Esophagus (tissue), 2 donors: ENCODE data around the gene FAM120A. TPM values are rescaled to one million over a fixed set of nuclear protein-coding genes. Genes with fewer than 3 reads are reported as not detected.

Experiments
- H3K27ac ChIP-seq, 2 donors: one replicate each; pipeline ENCODE4 v1.5.1; 2013; ENCODE audit warnings: low read depth in 2 of 2, mild to moderate bottlenecking in 2 of 2, inconsistent platforms in 1 of 2, low read length in 1 of 2, moderate library complexity in 1 of 2
- H3K27me3 ChIP-seq, 2 donors: one replicate each; pipeline ENCODE4 v1.6.1; 2013; ENCODE audit warnings: low read length in 2 of 2, control low read depth in 1 of 2, mild to moderate bottlenecking in 1 of 2; ENCODE audit not compliant: insufficient read depth in 2 of 2, control insufficient read depth in 1 of 2
- H3K36me3 ChIP-seq, 2 donors: one replicate each; pipeline ENCODE4 v1.6.1; 2013; ENCODE audit warnings: low read length in 1 of 2; ENCODE audit not compliant: control insufficient read depth in 2 of 2, insufficient read depth in 2 of 2
- H3K4me1 ChIP-seq, 2 donors: one replicate each; pipeline ENCODE4 v1.6.1; 2013; ENCODE audit warnings: low read length in 1 of 2; ENCODE audit not compliant: control insufficient read depth in 2 of 2, insufficient read depth in 2 of 2
- H3K4me3 ChIP-seq, 2 donors: one replicate each; pipeline ENCODE4 v1.5.1; 2013; ENCODE audit warnings: low read length in 2 of 2, mild to moderate bottlenecking in 2 of 2, low read depth in 1 of 2, moderate library complexity in 1 of 2
- H3K9me3 ChIP-seq, 2 donors: one replicate each; pipeline ENCODE4 v1.6.1; 2013; ENCODE audit warnings: mild to moderate bottlenecking in 2 of 2, low read depth in 1 of 2, low read length in 1 of 2, moderate library complexity in 1 of 2; ENCODE audit not compliant: control insufficient read depth in 2 of 2, insufficient read depth in 1 of 2
- WGBS, 2 donors: extraction: QIAGEN DNeasy Blood & Tissue Kit; methylation state at CpG; one replicate each; pipeline ENCODE4 v1.1.7; 2013; 5-methylcytosine and 5-hydroxymethylcytosine counted together
- polyA plus RNA-seq, 2 donors: library from polyadenylated mRNA; stranded (reverse); fragments of 200-250 nt; gene quantifications; one replicate each; pipeline ENCODE4 v1.2.3, GENCODE V29; 2013
- donor health status: healthy with polysubstance abuse.
- donor health status: Bipolar disorder and iron deficiency.

The FAM120A gene
- polyA plus RNA-seq, 2 donors: 31.3 to 32.1 TPM

GRCh38 chr9:93459432-93459847, 8.0 kb downstream of the FAM120A start:
- Histone ChIP-seq H3K27me3 (no peaks in the 10 kb centered on the region), H3K9me3 (no peaks in the 10 kb centered on the region), H3K36me3 (no peaks in the 10 kb centered on the region), H3K4me3 (no peak overlapping the region), H3K4me1 (peaks cover 0 to 2% of the 10 kb centered on the region in 2 donors), H3K27ac (no peak overlapping the region)

- Histone ChIP-seq H3K4me3 (no peak overlapping the region), H3K4me1 (peaks cover 0 to 2% of the 10 kb centered on the region in 2 donors), H3K9me3 (no peaks in the 10 kb centered on the region), H3K27me3 (no peaks in the 10 kb centered on the region), H3K36me3 (no peaks in the 10 kb centered on the region), H3K27ac (no peak overlapping the region)
- 90 to 91% methylated on average over 3 of the region's 3 CpGs for WGBS, 2 donors
Observed at GRCh38 chr9:93460689-93461413, 9.4 kb downstream of the FAM120A start.

GRCh38 chr9:93461414-93461743, 9.9 kb downstream of the FAM120A start:
- WGBS, 2 donors: 92 to 97% methylated on average over 1 of the region's 1 CpG
- H3K27ac ChIP-seq: no peak overlapping the region
- no peaks in the 10 kb centered on the region for H3K9me3 ChIP-seq
- H3K4me1 ChIP-seq: peaks cover 0 to 3% of the 10 kb centered on the region in 2 donors
- no peaks in the 10 kb centered on the region for H3K27me3 ChIP-seq
- H3K36me3 ChIP-seq: no peaks in the 10 kb centered on the region
- no peak overlapping the region for H3K4me3 ChIP-seq

- Histone ChIP-seq H3K27ac (no peak overlapping the region), H3K9me3 (no peaks in the 10 kb centered on the region), H3K27me3 (no peaks in the 10 kb centered on the region), H3K4me3 (no peak overlapping the region), H3K4me1 (peaks cover 0 to 6% of the 10 kb centered on the region in 2 donors), H3K36me3 (no peaks in the 10 kb centered on the region)
- 70 to 77% methylated on average over 2 of the region's 2 CpGs for WGBS, 2 donors
Observed at GRCh38 chr9:93461821-93462220, 10.3 kb downstream of the FAM120A start.

GRCh38 chr9:93463638-93464248, 12.3 kb downstream of the FAM120A start:
- H3K27ac ChIP-seq: no peak overlapping the region
- no peaks in the 10 kb centered on the region for H3K36me3 ChIP-seq
- peaks cover 0 to 4% of the 10 kb centered on the region in 2 donors for H3K4me1 ChIP-seq
- 81 to 83% methylated on average over 4 of the region's 4 CpGs for WGBS, 2 donors
- H3K9me3 ChIP-seq: no peaks in the 10 kb centered on the region
- H3K27me3 ChIP-seq: no peaks in the 10 kb centered on the region
- no peak overlapping the region for H3K4me3 ChIP-seq

- peaks cover 4 to 9% of the 10 kb centered on the region in 2 donors for H3K4me1 ChIP-seq
- 72 to 73% methylated on average over 3 of the region's 3 CpGs for WGBS, 2 donors
- no peak overlapping the region for H3K27ac ChIP-seq
- H3K27me3 ChIP-seq: no peaks in the 10 kb centered on the region
- H3K4me3 ChIP-seq: no peak overlapping the region
- H3K9me3 ChIP-seq: no peaks in the 10 kb centered on the region
- no peaks in the 10 kb centered on the region for H3K36me3 ChIP-seq
Observed at GRCh38 chr9:93464395-93464794, 12.9 kb downstream of the FAM120A start.

GRCh38 chr9:93464876-93465275, 13.4 kb downstream of the FAM120A start:
- H3K4me1 ChIP-seq: peaks cover 4 to 9% of the 10 kb centered on the region in 2 donors
- H3K27ac ChIP-seq: no peak overlapping the region
- H3K27me3 ChIP-seq: no peaks in the 10 kb centered on the region
- no peaks in the 10 kb centered on the region for H3K36me3 ChIP-seq
- no peaks in the 10 kb centered on the region for H3K9me3 ChIP-seq
- H3K4me3 ChIP-seq: no peak overlapping the region
- 58 to 64% methylated on average over 2 of the region's 2 CpGs for WGBS, 2 donors

GRCh38 chr9:93465855-93466254, 14.4 kb downstream of the FAM120A start:
- 70 to 94% methylated on average over 6 of the region's 6 CpGs for WGBS, 2 donors

GRCh38 chr9:93466416-93467061, 15.1 kb downstream of the FAM120A start:
- WGBS, 2 donors: 44 to 53% methylated on average over 7 of the region's 7 CpGs
- Histone ChIP-seq H3K36me3 (no peaks in the 10 kb centered on the region), H3K27me3 (no peaks in the 10 kb centered on the region), H3K4me1 (peaks cover 4 to 11% of the 10 kb centered on the region in 2 donors), H3K27ac (peak overlapping the region; percentile 4 to 58), H3K4me3 (no peak overlapping the region), H3K9me3 (no peaks in the 10 kb centered on the region)

More at GRCh38 chr9:93465855-93466254, 14.4 kb downstream of the FAM120A start:
- Histone ChIP-seq H3K36me3 (no peaks in the 10 kb centered on the region), H3K4me1 (peaks cover 4 to 9% of the 10 kb centered on the region in 2 donors), H3K4me3 (no peak overlapping the region), H3K9me3 (no peaks in the 10 kb centered on the region), H3K27ac (no peak overlapping the region), H3K27me3 (no peaks in the 10 kb centered on the region)
